Raji (cell line): ENCODE measurements around the gene ASTN2.

Source experiments
- POLR2A ChIP-seq: IDR thresholded peaks from 2 replicates; pipeline ENCODE4 v1.6.1; 2011; ENCODE audit warnings: low read depth, low read length, control low read depth; ENCODE audit not compliant: insufficient read depth

Gene ASTN2

DNA sequence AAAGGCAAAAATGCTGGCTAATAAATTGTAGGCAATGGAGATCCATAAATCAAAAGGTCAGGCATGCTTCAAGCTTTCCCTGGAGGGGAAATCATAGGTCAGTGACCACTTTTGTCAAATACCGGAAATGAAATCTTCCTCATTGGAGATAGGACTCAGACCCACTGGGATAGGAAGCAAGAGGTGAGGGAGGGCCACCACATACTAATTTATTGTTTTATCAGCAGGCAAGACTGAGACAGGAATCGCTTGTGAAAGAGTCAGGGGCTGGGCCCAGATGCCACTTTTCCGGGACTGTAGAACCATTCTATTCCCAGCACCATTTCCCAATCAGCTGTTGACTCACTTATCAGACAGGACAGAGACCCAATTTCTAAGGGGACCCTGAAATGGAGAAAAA, 984.0 kb downstream of the ASTN2 start:
- no peak for TF ChIP-seq POLR2A

DNA sequence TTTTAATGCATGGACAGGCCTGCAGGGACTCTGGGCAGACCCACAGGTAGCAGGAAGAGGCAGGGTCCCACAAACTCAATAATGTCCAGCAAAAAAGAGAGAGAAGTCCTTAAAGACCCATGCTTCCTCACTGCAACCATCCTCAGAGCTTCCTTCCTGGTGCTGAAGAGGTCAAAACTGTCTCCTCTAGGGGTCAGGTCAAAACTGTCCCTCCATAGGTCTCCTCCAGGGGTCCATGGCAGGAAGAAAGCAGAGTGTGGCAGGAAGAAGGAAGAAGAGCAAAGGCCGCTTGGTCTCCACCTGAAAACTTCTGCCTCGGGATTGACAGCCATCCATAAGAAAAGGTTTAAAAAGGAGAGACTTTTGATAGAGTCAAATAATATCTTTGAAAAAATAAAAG, 989.6 kb downstream of the ASTN2 start:
- TF ChIP-seq POLR2A: no peak

- TF ChIP-seq POLR2A: no peak
Measured at GRCh38 chr9:116423149-116423548, 991.7 kb downstream of the ASTN2 start.

GRCh38 chr9:116422119-116422979, 992.5 kb downstream of the ASTN2 start:
- no peak for TF ChIP-seq POLR2A

DNA sequence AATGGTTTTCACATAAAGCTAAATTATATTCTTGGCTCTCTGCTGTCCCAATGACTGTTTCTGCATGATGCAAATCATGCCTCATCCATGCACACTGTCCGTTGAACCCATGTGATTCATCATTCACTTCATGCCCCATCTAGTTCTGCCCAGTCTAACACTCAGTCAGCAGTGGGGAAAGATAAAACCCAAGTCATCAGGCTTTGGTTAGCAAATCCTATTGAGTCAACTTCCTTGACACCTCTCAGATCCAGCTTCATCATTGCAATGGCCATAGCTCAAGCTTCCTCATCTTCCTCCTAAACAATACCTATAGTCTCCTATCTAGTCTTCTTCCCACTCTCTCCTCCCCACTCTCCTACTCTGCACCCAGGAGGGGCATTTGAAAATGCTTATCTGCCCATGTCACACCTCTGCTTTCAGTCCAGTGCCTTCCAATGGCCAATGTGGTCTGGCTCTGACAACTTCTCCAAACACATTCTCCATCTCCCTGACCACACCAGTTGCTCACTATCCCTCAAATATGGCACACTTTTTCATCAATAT, 993.8 kb downstream of the ASTN2 start:
- no peak for TF ChIP-seq POLR2A

DNA sequence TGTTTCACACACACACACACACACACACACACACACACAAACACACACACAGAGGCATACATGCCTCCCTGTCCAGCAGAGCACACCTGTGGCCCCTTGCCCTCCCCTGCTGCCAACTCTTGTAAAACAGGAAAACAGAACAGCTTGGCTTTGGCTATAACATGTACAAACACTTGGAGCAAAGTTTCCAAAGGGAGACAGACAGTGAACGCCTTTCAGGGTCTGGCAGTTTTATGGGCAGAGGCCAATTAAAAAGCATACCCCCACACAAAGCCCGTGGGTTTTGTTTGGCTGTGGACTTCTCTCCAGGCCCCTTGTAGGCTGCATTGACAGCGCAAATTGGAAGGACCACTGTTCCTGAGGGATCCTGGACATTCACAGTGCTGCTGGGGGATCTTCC, 995.7 kb downstream of the ASTN2 start:
- no peak for TF ChIP-seq POLR2A

GRCh38 chr9:116417464-116417863, 997.4 kb downstream of the ASTN2 start:
- TF ChIP-seq POLR2A: no peak

- no peak for TF ChIP-seq POLR2A
Measured at GRCh38 chr9:116416421-116416820, 998.4 kb downstream of the ASTN2 start.

GRCh38 chr9:116414374-116414773, 1000.5 kb downstream of the ASTN2 start:
- TF ChIP-seq POLR2A: no peak

- TF ChIP-seq POLR2A: no peak
Measured at GRCh38 chr9:116411506-116411905, 1003.4 kb downstream of the ASTN2 start.

GRCh38 chr9:116409638-116410037, 1005.2 kb downstream of the ASTN2 start:
- no peak for TF ChIP-seq POLR2A

- TF ChIP-seq POLR2A: no peak
Measured at GRCh38 chr9:116409129-116409528, 1005.7 kb downstream of the ASTN2 start.

DNA sequence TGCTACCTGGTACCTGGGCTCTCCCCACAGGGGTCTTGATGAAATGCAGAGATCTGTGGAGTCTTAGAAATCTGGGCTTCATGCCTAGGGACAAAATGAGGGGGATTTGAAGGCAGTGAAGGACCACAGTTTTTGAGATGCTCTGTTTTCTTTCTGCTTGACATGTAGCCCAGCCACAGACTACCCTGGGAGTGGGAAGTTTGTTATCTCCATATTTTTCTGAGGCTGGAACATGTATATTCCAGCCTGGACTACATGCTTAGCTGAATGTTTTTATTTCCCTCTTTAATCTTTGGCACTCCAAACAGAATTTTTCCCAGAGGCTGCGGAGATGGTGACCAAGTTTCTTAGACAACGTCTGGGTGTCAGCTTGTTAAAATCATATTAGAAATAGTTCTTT, 1008.4 kb downstream of the ASTN2 start:
- no peak for TF ChIP-seq POLR2A

DNA sequence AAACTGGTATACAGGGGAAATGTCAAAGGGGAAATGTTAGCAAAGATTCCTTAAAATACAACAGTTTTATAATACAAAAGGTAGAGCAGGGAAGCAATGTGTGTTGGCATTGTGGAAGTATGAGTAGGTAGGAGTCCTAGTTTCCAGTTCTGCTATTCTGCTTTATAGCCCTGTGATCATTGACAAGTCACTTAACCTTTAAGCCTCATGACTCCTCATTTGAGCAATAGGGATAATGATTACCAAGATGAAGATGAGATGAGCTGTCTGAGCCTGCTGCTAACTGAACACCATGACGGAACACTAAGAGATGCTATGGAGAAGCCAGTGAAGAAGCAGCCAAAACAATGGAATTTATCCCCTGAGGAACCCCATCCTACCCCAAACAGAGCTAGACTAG, 1009.5 kb downstream of the ASTN2 start:
- no peak for TF ChIP-seq POLR2A

- TF ChIP-seq POLR2A: no peak
Measured at GRCh38 chr9:116404228-116404627, 1010.6 kb downstream of the ASTN2 start.

DNA sequence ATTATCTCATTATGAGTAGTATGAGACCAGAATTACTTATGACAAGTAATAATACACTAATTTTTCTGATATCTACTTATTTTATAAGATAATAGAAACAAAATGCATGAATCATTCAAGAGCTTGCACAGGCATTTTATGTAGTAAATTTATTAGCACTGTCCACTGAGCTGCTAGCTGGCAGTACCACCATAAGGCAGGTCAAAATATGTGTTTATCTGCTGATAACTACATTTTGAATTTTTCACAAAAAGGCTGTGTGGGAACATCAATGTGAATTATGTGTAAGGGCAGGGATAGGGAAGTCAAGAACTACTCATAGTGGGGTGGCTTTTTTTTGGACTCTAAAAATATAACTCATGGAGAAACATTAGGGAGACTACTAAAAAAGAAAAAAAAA, 1011.7 kb downstream of the ASTN2 start:
- TF ChIP-seq POLR2A: no peak

- TF ChIP-seq POLR2A: no peak
Measured at GRCh38 chr9:116395699-116396037, 1019.2 kb downstream of the ASTN2 start.
